DND-41 (cell line): ENCODE data around the gene CD81.

ENCODE experiments used
- CTCF ChIP-seq: IDR thresholded peaks from 2 replicates; pipeline ENCODE4 v1.5.1; 2012; ENCODE audit warnings: borderline replicate concordance, low read length, moderate library complexity, mild to moderate bottlenecking; ENCODE audit not compliant: poor library complexity, severe bottlenecking; ENCODE audit errors: extremely low read depth
- EZH2 ChIP-seq: IDR thresholded peaks from 3 replicates; pipeline ENCODE4 v1.6.1; 2012; ENCODE audit warnings: borderline replicate concordance, low read depth, mild to moderate bottlenecking, moderate library complexity, low read length, inconsistent platforms; ENCODE audit not compliant: severe bottlenecking

DNA sequence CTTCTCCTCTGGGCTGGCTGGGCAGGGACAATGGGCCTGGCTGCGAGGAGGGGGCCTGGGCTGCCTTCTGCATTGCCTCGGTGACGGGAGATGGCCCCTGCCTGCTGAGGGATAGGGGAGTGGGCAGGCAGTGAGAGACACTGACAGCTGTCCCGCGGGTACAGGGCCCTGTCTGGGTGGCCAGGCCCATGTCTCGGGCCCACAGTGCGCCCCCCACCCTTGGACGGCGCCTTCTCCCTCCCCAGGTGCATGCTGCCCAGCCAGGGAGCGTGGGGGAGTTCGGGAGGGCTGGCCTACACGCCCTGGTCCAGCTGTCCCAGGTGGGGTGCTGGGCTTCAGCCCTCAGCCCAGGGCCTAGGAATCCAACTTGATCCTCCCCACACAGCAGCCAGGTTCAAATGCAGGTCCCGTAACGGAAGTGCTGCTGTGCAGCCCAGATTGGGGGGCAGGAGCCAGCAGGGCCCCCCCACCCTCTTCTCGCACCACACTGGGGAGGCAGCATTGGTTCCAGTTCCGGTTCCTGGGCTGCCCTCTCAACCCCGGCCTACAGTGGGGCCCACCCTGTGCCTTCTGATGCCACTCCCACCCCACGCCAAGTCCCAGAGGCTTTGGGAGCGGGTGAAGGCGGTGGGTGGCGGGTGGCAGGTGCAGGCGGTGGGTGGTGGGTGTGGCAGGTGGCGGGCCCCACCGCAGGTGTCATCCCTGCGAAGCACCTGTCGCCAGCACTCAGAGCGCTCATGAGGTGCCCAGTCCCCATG, 16.2 kb downstream of the CD81 start:
- TF ChIP-seq EZH2 (no peak), CTCF (no peak)
